Fibroblast of lung (primary cell): ENCODE data around the gene MFSD6L. TPM values are rescaled to one million over a fixed set of nuclear protein-coding genes. Genes with fewer than 3 reads are reported as not detected.

Experiments used
- DNase-seq, 2 donors: peaks; one replicate each; pipeline versions ENCODE4 v3.0.0 to v3.0.0-alpha.2; 2010; ENCODE audit warnings: low read depth in 2 of 2
- H2AFZ ChIP-seq: 2 replicates; pipeline ENCODE4 v1.5.1; 2012; ENCODE audit warnings: low read length, control low read depth, inconsistent platforms
- H3K27ac ChIP-seq: 2 replicates; pipeline ENCODE4 v1.5.1; 2011; ENCODE audit warnings: low read length, control low read depth; ENCODE audit not compliant: insufficient read depth
- H3K27me3 ChIP-seq: 2 replicates; pipeline ENCODE4 v1.5.1; 2011; ENCODE audit warnings: mild to moderate bottlenecking, low read length; ENCODE audit not compliant: control insufficient read depth, insufficient read depth
- H3K36me3 ChIP-seq: 2 replicates; pipeline ENCODE4 v1.5.1; 2011; ENCODE audit warnings: low read length; ENCODE audit not compliant: control insufficient read depth, insufficient read depth
- H3K4me1 ChIP-seq: 2 replicates; pipeline ENCODE4 v1.5.1; 2011; ENCODE audit warnings: low read length; ENCODE audit not compliant: control insufficient read depth, insufficient read depth; ENCODE audit errors: extremely low read depth
- H3K4me2 ChIP-seq: 2 replicates; pipeline ENCODE4 v1.5.1; 2011; ENCODE audit warnings: low read length, control low read depth; ENCODE audit not compliant: insufficient read depth; ENCODE audit errors: extremely low read depth
- H3K4me3 ChIP-seq, 4 experiments: fragments of 200-600 bp in 1 of 4; sonication (generic) in 1 of 4; replicated peaks in 1 of 4; 2 replicates each; pipeline ENCODE4 v1.5.1; 2011 to 2016; ENCODE audit warnings: low read length in 4 of 4, low read depth in 3 of 4, mild to moderate bottlenecking in 3 of 4, control low read depth in 2 of 4, inconsistent platforms in 1 of 4, mixed read lengths in 1 of 4; ENCODE audit not compliant: insufficient read depth in 1 of 4; ENCODE audit errors: control extremely low read depth in 1 of 4
- H3K79me2 ChIP-seq: 2 replicates; pipeline ENCODE4 v1.5.1; 2012; ENCODE audit warnings: mild to moderate bottlenecking, low read length, inconsistent platforms; ENCODE audit not compliant: control insufficient read depth, insufficient read depth
- H3K9ac ChIP-seq: 2 replicates; pipeline ENCODE4 v1.5.1; 2011; ENCODE audit warnings: mild to moderate bottlenecking, low read length, control low read depth; ENCODE audit not compliant: insufficient read depth
- H3K9me3 ChIP-seq: 2 replicates; pipeline ENCODE4 v1.5.1; 2012; ENCODE audit warnings: low read depth, low read length; ENCODE audit not compliant: control insufficient read depth, insufficient read depth
- H4K20me1 ChIP-seq: 2 replicates; pipeline ENCODE4 v1.5.1; 2011; ENCODE audit warnings: low read length; ENCODE audit not compliant: control insufficient read depth, insufficient read depth; ENCODE audit errors: extremely low read depth
- CTCF ChIP-seq, 2 donors: IDR thresholded peaks in 1 of 2; conservative IDR thresholded peaks in 1 of 2; 1 replicate in 1 of 2; 2 replicates in 1 of 2; pipeline ENCODE4 v1.5.1; 2011 to 2012; ENCODE audit warnings: low read length in 2 of 2, control low read depth in 1 of 2, inconsistent platforms in 1 of 2, low read depth in 1 of 2, mild to moderate bottlenecking in 1 of 2
- EZH2 ChIP-seq: IDR thresholded peaks from 2 replicates; pipeline ENCODE4 v1.5.1; 2012; ENCODE audit warnings: low read length, control low read depth, mild to moderate bottlenecking; ENCODE audit errors: missing control alignments
- polyA plus RNA-seq, 2 donors: library from polyadenylated mRNA; depleted of rRNA in 1 of 2; stranded (reverse) in 1 of 2; unstranded in 1 of 2; fragments of >200 nt; gene quantifications; 2 replicates each; pipeline ENCODE4 v1.2.1, GENCODE V29; 2011 to 2012; ENCODE audit warnings: missing spikeins in 1 of 2
- total RNA-seq: library from RNA; depleted of rRNA; stranded (reverse); fragments of >200 nt; gene quantifications from 2 replicates; pipeline ENCODE4 v1.2.1, GENCODE V29; 2014

Gene MFSD6L
- total and polyA plus RNA-seq, 2 donors (not counting 1 experiment from before 2014, with no cell fraction given): not detected

- no peaks in the 10 kb centered on the region for H3K27me3 ChIP-seq
- DNase-seq: peak in 1 of 2 donors; percentile 16
These were observed 526 bp upstream of the MFSD6L start for GRCh38 chr17:8799570-8800212.

GRCh38 chr17:8798176-8798845 is 854 bp downstream of the MFSD6L start:
- TF ChIP-seq CTCF (conservative IDR thresholded peaks at IDR 0.05 in 1 of 2, IDR thresholded peaks at IDR 0.05 in 1 of 2; ENCODE audit: low read depth in 1 of 2, low read length in 2 of 2) (no peak), EZH2 (no peak)
- no peak overlapping the region for H2AFZ ChIP-seq
- H3K36me3 ChIP-seq: no peaks in the 10 kb centered on the region
- no peak overlapping the region for H3K9ac ChIP-seq
- H3K27me3 ChIP-seq: no peaks in the 10 kb centered on the region
- DNase-seq: no peak
- no peaks in the 10 kb centered on the region for H3K9me3 ChIP-seq
- no peak overlapping the region for H3K27ac ChIP-seq
- no peak overlapping the region for H3K4me2 ChIP-seq
- no peaks in the 10 kb centered on the region for H3K4me1 ChIP-seq
- H3K79me2 ChIP-seq: no peaks in the 10 kb centered on the region
- no peak overlapping the region for H3K4me3 ChIP-seq
- H4K20me1 ChIP-seq: no peaks in the 10 kb centered on the region

More at GRCh38 chr17:8799570-8800212, 526 bp upstream of the MFSD6L start:
- Histone ChIP-seq H3K9ac (no peak overlapping the region), H3K4me3 (no peak overlapping the region), H3K4me1 (no peaks in the 10 kb centered on the region), H2AFZ (no peak overlapping the region), H4K20me1 (no peaks in the 10 kb centered on the region), H3K79me2 (no peaks in the 10 kb centered on the region), H3K27ac (no peak overlapping the region), H3K36me3 (no peaks in the 10 kb centered on the region), H3K4me2 (no peak overlapping the region), H3K9me3 (no peaks in the 10 kb centered on the region)
- TF ChIP-seq CTCF (conservative IDR thresholded peaks at IDR 0.05 in 1 of 2, IDR thresholded peaks at IDR 0.05 in 1 of 2; ENCODE audit: low read depth in 1 of 2, low read length in 2 of 2) (no peak), EZH2 (no peak)

- Histone ChIP-seq H4K20me1 (no peaks in the 10 kb centered on the region), H2AFZ (no peak overlapping the region), H3K4me3 (no peak overlapping the region), H3K27ac (no peak overlapping the region), H3K79me2 (no peaks in the 10 kb centered on the region), H3K36me3 (no peaks in the 10 kb centered on the region), H3K27me3 (no peaks in the 10 kb centered on the region), H3K9ac (no peak overlapping the region), H3K4me1 (no peaks in the 10 kb centered on the region), H3K9me3 (no peaks in the 10 kb centered on the region), H3K4me2 (no peak overlapping the region)
- DNase-seq: no peak
- TF ChIP-seq CTCF (conservative IDR thresholded peaks at IDR 0.05 in 1 of 2, IDR thresholded peaks at IDR 0.05 in 1 of 2; ENCODE audit: low read depth in 1 of 2, low read length in 2 of 2) (no peak), EZH2 (no peak)
These were observed 1.5 kb downstream of the MFSD6L start for GRCh38 chr17:8797621-8798175.
